Cardiac fibroblast (primary cell): ENCODE data around the gene C10orf90.

Source experiments
- DNase-seq, 2 donors: peaks; one replicate each; pipeline versions ENCODE4 v3.0.0 to v3.0.0-alpha.2; 2010; ENCODE audit warnings: low read depth in 2 of 2
- H3K4me3 ChIP-seq, 2 donors: replicated peaks in 1 of 2; 1 replicate in 1 of 2; 2 replicates in 1 of 2; pipeline ENCODE4 v1.5.1; 2011; ENCODE audit warnings: low read depth in 2 of 2, low read length in 2 of 2, mild to moderate bottlenecking in 2 of 2, moderate library complexity in 1 of 2
- TF ChIP-seq, protein P1 (sequence below): IDR thresholded peaks from one replicate; pipeline ENCODE4 v1.5.1; 2011; ENCODE audit warnings: low read depth, mild to moderate bottlenecking, low read length, inconsistent platforms

The C10orf90 gene, protein sequence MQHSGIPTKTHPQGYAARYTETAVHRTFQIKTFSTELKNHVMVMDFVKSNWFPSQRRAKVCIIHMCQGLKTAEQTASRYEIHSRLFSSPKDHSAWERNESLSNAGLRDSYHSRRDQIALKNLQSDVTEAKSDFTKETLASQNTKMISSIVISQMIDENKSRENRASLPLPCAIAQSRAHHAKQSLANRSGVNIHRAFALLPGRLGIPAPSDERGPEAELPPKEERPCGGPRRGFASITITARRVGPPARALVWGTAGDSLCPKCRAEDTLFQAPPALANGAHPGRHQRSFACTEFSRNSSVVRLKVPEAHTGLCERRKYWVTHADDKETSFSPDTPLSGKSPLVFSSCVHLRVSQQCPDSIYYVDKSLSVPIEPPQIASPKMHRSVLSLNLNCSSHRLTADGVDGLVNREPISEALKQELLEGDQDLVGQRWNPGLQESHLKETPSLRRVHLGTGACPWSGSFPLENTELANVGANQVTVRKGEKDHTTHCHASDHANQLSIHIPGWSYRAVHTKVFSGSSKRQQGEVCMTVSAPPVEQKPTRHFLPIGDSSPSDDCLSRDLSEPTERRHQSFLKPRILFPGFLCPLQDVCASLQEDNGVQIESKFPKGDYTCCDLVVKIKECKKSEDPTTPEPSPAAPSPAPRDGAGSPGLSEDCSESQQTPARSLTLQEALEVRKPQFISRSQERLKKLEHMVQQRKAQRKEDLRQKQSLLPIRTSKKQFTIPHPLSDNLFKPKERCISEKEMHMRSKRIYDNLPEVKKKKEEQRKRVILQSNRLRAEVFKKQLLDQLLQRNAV

DNA sequence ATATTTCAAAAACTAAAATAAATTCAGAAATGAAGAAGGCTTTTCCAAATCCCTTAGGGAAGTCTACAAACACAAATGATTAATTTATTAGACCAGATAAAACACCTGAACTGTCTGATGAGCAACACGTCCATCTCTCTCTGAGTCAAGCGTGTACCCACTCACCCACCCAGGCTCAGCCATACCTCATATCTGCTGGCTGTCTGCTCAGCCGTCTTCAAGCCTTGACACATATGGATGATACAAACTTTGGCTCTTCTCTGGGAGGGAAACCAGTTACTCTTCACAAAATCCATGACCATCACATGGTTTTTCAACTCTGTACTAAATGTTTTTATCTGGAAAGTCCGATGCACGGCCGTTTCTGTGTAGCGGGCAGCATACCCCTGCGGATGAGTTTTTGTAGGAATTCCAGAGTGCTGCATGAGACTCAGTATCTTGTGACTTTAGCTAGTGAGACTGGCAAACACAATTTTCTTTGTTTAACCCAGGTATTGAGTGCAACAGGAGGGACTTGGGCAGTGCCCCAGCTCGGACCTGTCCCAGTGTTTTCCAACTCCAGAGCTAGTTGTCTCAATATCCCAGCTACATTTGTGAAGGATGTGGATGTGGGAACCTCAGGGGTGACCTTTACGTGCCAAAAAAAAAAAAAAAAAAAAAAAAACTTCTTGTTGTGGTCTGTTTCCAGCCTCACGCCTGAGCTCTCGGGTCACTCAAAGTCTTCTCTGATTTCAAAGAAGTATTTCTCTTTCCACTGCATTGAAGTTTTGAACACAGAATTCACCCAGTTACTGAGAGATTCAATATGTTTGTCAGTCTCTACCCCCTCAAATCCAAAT lies at the start of gene C10orf90:
C10orf90 (minus strand) TSS at position 638 of the 839 bp plus-strand sequence; CDS start at position 425, 213 bp downstream.
- no peak within 1 kb of the TSS for H3K4me3 ChIP-seq
- TF ChIP-seq, protein P1, sequence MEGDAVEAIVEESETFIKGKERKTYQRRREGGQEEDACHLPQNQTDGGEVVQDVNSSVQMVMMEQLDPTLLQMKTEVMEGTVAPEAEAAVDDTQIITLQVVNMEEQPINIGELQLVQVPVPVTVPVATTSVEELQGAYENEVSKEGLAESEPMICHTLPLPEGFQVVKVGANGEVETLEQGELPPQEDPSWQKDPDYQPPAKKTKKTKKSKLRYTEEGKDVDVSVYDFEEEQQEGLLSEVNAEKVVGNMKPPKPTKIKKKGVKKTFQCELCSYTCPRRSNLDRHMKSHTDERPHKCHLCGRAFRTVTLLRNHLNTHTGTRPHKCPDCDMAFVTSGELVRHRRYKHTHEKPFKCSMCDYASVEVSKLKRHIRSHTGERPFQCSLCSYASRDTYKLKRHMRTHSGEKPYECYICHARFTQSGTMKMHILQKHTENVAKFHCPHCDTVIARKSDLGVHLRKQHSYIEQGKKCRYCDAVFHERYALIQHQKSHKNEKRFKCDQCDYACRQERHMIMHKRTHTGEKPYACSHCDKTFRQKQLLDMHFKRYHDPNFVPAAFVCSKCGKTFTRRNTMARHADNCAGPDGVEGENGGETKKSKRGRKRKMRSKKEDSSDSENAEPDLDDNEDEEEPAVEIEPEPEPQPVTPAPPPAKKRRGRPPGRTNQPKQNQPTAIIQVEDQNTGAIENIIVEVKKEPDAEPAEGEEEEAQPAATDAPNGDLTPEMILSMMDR = no peak

DNA sequence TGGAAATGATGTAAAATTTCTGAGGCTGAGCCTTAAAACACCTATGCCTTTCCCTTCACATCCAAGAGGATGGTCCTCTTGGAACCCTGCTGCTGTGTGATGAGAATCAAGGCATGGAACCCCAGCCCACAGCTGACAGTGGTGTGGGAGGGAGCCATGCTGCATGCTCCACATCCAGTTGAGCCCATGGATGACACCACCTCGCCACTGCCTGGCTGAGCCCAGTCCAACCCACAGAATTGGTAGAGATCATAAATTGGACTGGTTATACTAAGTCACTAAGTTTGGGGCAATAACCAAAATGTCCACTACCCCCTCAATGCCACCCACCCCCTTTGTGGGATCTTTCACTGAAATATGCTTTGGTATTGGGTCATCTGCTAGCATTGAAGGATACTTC lies 45.9 kb upstream of the C10orf90 start:
- DNase-seq = no peak
- TF ChIP-seq, protein P1 = no peak
- no peak overlapping the region for H3K4me3 ChIP-seq

More for the DNA sequence above, at the start of gene C10orf90:
- no peak for DNase-seq

DNA sequence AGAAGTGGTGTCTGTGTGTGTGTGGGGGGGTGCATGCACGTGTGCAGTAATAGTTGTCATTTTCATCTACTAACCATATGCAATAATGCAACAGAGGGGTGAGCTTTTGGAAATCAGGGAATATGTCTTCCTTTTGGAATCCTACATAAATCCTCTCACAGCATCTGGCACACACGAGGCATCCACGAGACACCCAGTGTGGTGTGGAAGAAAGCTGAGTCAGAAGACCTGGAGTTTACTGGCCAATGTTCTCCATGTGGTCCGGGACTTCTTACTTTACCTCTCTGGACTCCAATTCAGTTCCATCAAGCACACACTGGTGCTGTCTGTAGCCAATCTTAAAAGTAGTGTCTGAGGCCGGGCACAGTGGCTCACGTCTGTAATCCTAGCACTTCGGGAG lies 43.1 kb upstream of the C10orf90 start:
- TF ChIP-seq, protein P1 = no peak
- no peak for DNase-seq
- no peak overlapping the region for H3K4me3 ChIP-seq

DNA sequence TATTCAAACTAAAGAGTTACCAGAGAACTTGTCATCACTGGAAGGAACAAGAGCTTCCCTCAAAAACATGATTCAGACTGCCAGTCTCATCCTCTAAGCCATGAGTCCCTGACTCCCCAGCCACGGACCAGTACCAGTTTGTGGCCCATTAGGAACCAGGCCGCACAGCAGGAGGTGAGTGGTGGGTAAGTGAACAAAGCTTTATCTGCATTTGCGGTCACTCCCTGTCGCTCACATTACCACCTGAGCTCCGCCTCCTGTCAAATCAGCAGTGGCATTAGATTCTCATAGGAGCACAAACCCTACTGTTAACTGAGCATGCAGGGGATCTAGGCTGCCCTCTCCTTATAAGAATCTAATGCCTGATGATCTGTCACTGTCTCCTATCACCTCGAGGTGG lies 42.2 kb upstream of the C10orf90 start:
- no peak for DNase-seq
- TF ChIP-seq, protein P1 = no peak
- H3K4me3 ChIP-seq = no peak overlapping the region

DNA sequence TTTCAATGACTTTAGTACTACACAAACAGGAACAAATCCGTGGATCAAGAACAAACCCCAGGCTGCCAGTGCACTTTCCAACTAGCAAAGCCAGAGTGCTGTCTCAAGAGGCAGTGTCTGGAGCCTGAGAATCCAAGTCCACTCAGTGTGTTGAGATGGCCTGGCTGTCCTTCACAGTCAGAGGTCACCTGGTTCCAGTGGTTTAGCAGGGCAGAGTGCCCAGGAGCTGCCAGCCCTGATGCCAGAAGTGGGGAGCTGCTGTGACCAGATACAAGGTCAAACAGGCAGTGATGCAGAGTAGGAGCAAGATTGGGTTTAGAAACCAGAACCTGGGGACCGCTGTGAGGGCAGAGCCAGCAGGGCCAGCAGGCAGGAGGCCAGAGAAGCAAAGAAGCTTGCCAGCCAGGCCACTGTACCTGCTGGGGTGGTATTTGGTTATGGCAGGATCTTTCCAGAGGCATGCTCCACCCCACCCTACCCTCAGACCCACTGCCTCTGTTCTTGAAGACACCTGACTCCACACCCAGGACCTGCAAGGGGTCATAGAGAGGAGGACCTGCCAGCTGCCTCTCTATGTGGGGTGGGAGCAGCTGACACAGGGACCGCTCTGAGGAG lies 35.6 kb upstream of the C10orf90 start:
- DNase-seq = no peak
- TF ChIP-seq, protein P1 = no peak
- H3K4me3 ChIP-seq = no peak overlapping the region

DNA sequence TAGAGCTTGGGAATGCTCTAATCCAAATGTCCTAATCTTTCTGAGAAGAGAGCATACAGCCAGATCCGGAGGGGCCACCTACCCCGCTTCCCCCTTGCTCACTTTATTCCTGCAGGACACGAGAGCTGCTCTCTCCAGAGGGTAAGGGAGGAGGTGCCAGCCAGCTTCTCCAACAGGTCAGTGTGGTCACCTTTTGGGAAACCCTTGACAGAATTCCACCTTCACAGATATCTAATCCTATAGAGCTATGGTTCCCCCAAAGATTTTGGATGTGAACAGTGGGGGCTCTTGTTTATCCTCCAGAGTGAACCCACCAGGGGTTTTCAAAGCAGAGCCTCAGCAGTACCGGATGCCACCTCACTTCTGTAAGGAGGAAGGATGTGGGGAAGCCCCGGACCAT lies 34.6 kb upstream of the C10orf90 start:
- TF ChIP-seq, protein P1 = no peak
- no peak overlapping the region for H3K4me3 ChIP-seq

More for the DNA sequence above, 34.6 kb upstream of the C10orf90 start:
- DNase-seq = no peak
